ENCODE data around the gene HPF1.

DNA sequence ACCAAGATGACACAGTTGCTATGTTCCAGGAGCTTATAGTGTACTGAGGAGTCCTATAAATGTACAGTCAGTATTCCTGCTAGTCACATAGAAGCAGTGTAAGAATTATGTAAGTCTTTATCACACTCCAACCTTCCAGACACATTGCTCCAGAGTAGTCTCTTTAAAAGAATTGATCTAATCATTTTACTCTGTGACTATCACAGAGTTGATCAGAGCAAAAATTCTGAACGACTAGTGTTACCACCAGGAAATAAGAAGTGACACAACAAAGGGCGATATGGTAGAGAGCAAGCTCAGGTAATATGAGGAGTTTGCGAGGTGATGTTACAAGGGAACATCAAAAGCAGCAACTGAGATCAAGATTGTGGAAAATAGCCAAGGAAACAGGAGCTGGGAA is 9.0 kb upstream of the HPF1 start:
- TF ChIP-seq, protein P1, sequence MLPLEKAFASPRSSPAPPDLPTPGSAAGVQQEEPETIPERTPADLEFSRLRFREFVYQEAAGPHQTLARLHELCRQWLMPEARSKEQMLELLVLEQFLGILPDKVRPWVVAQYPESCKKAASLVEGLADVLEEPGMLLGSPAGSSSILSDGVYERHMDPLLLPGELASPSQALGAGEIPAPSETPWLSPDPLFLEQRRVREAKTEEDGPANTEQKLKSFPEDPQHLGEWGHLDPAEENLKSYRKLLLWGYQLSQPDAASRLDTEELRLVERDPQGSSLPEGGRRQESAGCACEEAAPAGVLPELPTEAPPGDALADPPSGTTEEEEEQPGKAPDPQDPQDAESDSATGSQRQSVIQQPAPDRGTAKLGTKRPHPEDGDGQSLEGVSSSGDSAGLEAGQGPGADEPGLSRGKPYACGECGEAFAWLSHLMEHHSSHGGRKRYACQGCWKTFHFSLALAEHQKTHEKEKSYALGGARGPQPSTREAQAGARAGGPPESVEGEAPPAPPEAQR (CRISPR knock-in tag; IDR thresholded peaks at IDR 0.05), result no peak
- TF ChIP-seq, protein P2, sequence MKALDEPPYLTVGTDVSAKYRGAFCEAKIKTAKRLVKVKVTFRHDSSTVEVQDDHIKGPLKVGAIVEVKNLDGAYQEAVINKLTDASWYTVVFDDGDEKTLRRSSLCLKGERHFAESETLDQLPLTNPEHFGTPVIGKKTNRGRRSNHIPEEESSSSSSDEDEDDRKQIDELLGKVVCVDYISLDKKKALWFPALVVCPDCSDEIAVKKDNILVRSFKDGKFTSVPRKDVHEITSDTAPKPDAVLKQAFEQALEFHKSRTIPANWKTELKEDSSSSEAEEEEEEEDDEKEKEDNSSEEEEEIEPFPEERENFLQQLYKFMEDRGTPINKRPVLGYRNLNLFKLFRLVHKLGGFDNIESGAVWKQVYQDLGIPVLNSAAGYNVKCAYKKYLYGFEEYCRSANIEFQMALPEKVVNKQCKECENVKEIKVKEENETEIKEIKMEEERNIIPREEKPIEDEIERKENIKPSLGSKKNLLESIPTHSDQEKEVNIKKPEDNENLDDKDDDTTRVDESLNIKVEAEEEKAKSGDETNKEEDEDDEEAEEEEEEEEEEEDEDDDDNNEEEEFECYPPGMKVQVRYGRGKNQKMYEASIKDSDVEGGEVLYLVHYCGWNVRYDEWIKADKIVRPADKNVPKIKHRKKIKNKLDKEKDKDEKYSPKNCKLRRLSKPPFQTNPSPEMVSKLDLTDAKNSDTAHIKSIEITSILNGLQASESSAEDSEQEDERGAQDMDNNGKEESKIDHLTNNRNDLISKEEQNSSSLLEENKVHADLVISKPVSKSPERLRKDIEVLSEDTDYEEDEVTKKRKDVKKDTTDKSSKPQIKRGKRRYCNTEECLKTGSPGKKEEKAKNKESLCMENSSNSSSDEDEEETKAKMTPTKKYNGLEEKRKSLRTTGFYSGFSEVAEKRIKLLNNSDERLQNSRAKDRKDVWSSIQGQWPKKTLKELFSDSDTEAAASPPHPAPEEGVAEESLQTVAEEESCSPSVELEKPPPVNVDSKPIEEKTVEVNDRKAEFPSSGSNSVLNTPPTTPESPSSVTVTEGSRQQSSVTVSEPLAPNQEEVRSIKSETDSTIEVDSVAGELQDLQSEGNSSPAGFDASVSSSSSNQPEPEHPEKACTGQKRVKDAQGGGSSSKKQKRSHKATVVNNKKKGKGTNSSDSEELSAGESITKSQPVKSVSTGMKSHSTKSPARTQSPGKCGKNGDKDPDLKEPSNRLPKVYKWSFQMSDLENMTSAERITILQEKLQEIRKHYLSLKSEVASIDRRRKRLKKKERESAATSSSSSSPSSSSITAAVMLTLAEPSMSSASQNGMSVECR (CRISPR knock-in tag; IDR thresholded peaks at IDR 0.05; ENCODE audit: borderline replicate concordance), result no peak
- TF ChIP-seq, protein P3, sequence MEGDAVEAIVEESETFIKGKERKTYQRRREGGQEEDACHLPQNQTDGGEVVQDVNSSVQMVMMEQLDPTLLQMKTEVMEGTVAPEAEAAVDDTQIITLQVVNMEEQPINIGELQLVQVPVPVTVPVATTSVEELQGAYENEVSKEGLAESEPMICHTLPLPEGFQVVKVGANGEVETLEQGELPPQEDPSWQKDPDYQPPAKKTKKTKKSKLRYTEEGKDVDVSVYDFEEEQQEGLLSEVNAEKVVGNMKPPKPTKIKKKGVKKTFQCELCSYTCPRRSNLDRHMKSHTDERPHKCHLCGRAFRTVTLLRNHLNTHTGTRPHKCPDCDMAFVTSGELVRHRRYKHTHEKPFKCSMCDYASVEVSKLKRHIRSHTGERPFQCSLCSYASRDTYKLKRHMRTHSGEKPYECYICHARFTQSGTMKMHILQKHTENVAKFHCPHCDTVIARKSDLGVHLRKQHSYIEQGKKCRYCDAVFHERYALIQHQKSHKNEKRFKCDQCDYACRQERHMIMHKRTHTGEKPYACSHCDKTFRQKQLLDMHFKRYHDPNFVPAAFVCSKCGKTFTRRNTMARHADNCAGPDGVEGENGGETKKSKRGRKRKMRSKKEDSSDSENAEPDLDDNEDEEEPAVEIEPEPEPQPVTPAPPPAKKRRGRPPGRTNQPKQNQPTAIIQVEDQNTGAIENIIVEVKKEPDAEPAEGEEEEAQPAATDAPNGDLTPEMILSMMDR (IDR thresholded peaks at IDR 0.05), result no peak
- TF ChIP-seq, protein P4, sequence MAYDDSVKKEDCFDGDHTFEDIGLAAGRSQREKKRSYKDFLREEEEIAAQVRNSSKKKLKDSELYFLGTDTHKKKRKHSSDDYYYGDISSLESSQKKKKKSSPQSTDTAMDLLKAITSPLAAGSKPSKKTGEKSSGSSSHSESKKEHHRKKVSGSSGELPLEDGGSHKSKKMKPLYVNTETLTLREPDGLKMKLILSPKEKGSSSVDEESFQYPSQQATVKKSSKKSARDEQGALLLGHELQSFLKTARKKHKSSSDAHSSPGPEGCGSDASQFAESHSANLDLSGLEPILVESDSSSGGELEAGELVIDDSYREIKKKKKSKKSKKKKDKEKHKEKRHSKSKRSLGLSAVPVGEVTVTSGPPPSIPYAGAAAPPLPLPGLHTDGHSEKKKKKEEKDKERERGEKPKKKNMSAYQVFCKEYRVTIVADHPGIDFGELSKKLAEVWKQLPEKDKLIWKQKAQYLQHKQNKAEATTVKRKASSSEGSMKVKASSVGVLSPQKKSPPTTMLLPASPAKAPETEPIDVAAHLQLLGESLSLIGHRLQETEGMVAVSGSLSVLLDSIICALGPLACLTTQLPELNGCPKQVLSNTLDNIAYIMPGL (CRISPR knock-in tag; IDR thresholded peaks at IDR 0.05), result no peak
- no peak for TF ChIP-seq ZNF317 (CRISPR knock-in tag; IDR thresholded peaks at IDR 0.05; ENCODE audit: borderline replicate concordance, low read depth)
- TF ChIP-seq SMAD4 (CRISPR knock-in tag; IDR thresholded peaks at IDR 0.05), result no peak
- TF ChIP-seq, protein P5, sequence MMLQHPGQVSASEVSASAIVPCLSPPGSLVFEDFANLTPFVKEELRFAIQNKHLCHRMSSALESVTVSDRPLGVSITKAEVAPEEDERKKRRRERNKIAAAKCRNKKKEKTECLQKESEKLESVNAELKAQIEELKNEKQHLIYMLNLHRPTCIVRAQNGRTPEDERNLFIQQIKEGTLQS (CRISPR knock-in tag; conservative IDR thresholded peaks at IDR 0.05), result no peak
- no peak for TF ChIP-seq GABPB1 (CRISPR knock-in tag; IDR thresholded peaks at IDR 0.05)
